HEK293 (cell line): ENCODE results near the gene PCED1A.

ENCODE experiments used
- CTCF ChIA-PET: fragments of 350-600 bp; formaldehyde crosslinking; extraction: SDS; loops from one replicate; lab custom pipeline; 2021; ENCODE audit warnings: antibody characterized with exemption; lab: Yijun Ruan, JAX
- POLR2A ChIA-PET: fragments of 300-600 bp; formaldehyde crosslinking; extraction: SDS; loops from one replicate; lab custom pipeline; 2020; ENCODE audit warnings: antibody characterized with exemption, inconsistent platforms; lab: Yijun Ruan, JAX
- H3K27ac ChIP-seq: fragments of 200-500 bp; sonication (Bioruptor generic); 2 replicates; pipeline ENCODE4 v1.5.1; 2014; ENCODE audit warnings: low read depth, low read length, control low read depth, inconsistent platforms; ENCODE audit errors: extremely low read depth
- H3K36me3 ChIP-seq, 2 experiments: fragments of 200-500 bp in 1 of 2; sonication (Bioruptor generic) in 1 of 2; 1 replicate in 1 of 2; 2 replicates in 1 of 2; pipeline ENCODE4 v1.5.1; 2014 to 2017; ENCODE audit warnings: inconsistent platforms in 2 of 2, low read length in 2 of 2; ENCODE audit not compliant: control insufficient read depth in 2 of 2, insufficient read depth in 1 of 2
- H3K4me1 ChIP-seq: fragments of 200-500 bp; sonication (Bioruptor generic); 2 replicates; pipeline ENCODE4 v1.5.1; 2014; ENCODE audit warnings: mild to moderate bottlenecking, low read length, inconsistent platforms; ENCODE audit not compliant: control insufficient read depth, insufficient read depth
- H3K4me3 ChIP-seq: 2 replicates; pipeline ENCODE4 v1.5.1; 2011; ENCODE audit warnings: low read depth, mild to moderate bottlenecking, control low read depth, low read length, moderate library complexity
- H3K9me3 ChIP-seq: fragments of 200-500 bp; sonication (Bioruptor generic); 2 replicates; pipeline ENCODE4 v1.5.1; 2014; ENCODE audit warnings: low read depth, low read length, inconsistent platforms; ENCODE audit not compliant: control insufficient read depth, insufficient read depth
- EGR2 ChIP-seq: fragments of 450-650 bp; formaldehyde crosslinking; IDR thresholded peaks from 2 replicates; pipeline ENCODE4 v1.5.1; 2016; ENCODE audit warnings: low read depth, missing biosample characterization, missing genetic modification characterization
- FEZF1 ChIP-seq: fragments of 450-650 bp; formaldehyde crosslinking; IDR thresholded peaks from 2 replicates; pipeline ENCODE4 v1.5.1; 2016; ENCODE audit warnings: missing biosample characterization, missing genetic modification characterization
- GFI1B ChIP-seq: fragments of 450-650 bp; formaldehyde crosslinking; IDR thresholded peaks from 2 replicates; pipeline ENCODE4 v1.5.1; 2016; ENCODE audit warnings: missing biosample characterization, missing genetic modification characterization
- GLIS2 ChIP-seq: fragments of 450-650 bp; formaldehyde crosslinking; IDR thresholded peaks from 2 replicates; pipeline ENCODE4 v1.5.1; 2016; ENCODE audit warnings: missing biosample characterization, missing genetic modification characterization
- PRDM1 ChIP-seq: fragments of 450-650 bp; formaldehyde crosslinking; IDR thresholded peaks from 2 replicates; pipeline ENCODE4; 2016; ENCODE audit warnings: missing biosample characterization, missing genetic modification characterization
- SP2 ChIP-seq: fragments of 450-650 bp; formaldehyde crosslinking; IDR thresholded peaks from 2 replicates; pipeline ENCODE4 v1.5.1; 2016; ENCODE audit warnings: missing biosample characterization, missing genetic modification characterization
- YY1 ChIP-seq: fragments of 450-650 bp; formaldehyde crosslinking; IDR thresholded peaks from 2 replicates; pipeline ENCODE4 v1.5.1; 2018; ENCODE audit warnings: missing biosample characterization, missing genetic modification characterization
- ZBTB21 ChIP-seq: fragments of 450-650 bp; formaldehyde crosslinking; IDR thresholded peaks from 2 replicates; pipeline ENCODE4 v1.5.1; 2017; ENCODE audit warnings: missing biosample characterization, missing genetic modification characterization
- ZFHX2 ChIP-seq: fragments of 450-650 bp; formaldehyde crosslinking; conservative IDR thresholded peaks from 2 replicates; pipeline ENCODE4 v1.5.1; 2016; ENCODE audit warnings: missing biosample characterization, missing genetic modification characterization
- ZFP69B ChIP-seq: fragments of 450-650 bp; formaldehyde crosslinking; IDR thresholded peaks from 2 replicates; pipeline ENCODE4 v1.5.1; 2016; ENCODE audit warnings: missing biosample characterization, missing genetic modification characterization
- ZNF114 ChIP-seq: fragments of 450-650 bp; formaldehyde crosslinking; IDR thresholded peaks from 2 replicates; pipeline ENCODE4 v1.5.0; 2017; ENCODE audit warnings: missing biosample characterization, missing genetic modification characterization
- ZNF155 ChIP-seq: fragments of 450-650 bp; formaldehyde crosslinking; IDR thresholded peaks from 2 replicates; pipeline ENCODE4 v1.5.1; 2016; ENCODE audit warnings: missing biosample characterization, missing genetic modification characterization
- ZNF174 ChIP-seq: fragments of 450-650 bp; formaldehyde crosslinking; IDR thresholded peaks from 2 replicates; pipeline ENCODE4 v1.5.0; 2017; ENCODE audit warnings: missing biosample characterization, mild to moderate bottlenecking, missing genetic modification characterization
- ZNF184 ChIP-seq: fragments of 450-650 bp; IDR thresholded peaks from 2 replicates; pipeline ENCODE4 v1.5.1; 2018; ENCODE audit warnings: missing biosample characterization, mild to moderate bottlenecking, missing genetic modification characterization
- ZNF202 ChIP-seq: fragments of 450-650 bp; formaldehyde crosslinking; IDR thresholded peaks from 2 replicates; pipeline ENCODE4 v1.5.1; 2016; ENCODE audit warnings: missing biosample characterization, missing genetic modification characterization, borderline replicate concordance
- ZNF391 ChIP-seq: fragments of 450-650 bp; formaldehyde crosslinking; IDR thresholded peaks from 2 replicates; pipeline ENCODE4 v1.5.1; 2016; ENCODE audit warnings: low read depth, missing biosample characterization, missing genetic modification characterization, borderline replicate concordance
- ZNF600 ChIP-seq: fragments of 450-650 bp; formaldehyde crosslinking; IDR thresholded peaks from 2 replicates; pipeline ENCODE4 v1.5.1; 2016; ENCODE audit warnings: missing biosample characterization, missing genetic modification characterization
- ZNF610 ChIP-seq: fragments of 450-650 bp; formaldehyde crosslinking; IDR thresholded peaks from 2 replicates; pipeline ENCODE4 v1.5.1; 2016; ENCODE audit warnings: missing biosample characterization, missing genetic modification characterization, borderline replicate concordance
- ZNF707 ChIP-seq: fragments of 450-650 bp; formaldehyde crosslinking; IDR thresholded peaks from 2 replicates; pipeline ENCODE4 v1.5.1; 2016; ENCODE audit warnings: missing biosample characterization, missing genetic modification characterization
- ZNF777 ChIP-seq: fragments of 450-650 bp; formaldehyde crosslinking; IDR thresholded peaks from 2 replicates; pipeline ENCODE4 v1.5.1; 2017; ENCODE audit warnings: missing biosample characterization, missing genetic modification characterization, borderline replicate concordance
- TF ChIP-seq, protein P1 (sequence below): fragments of 450-650 bp; formaldehyde crosslinking; IDR thresholded peaks from 2 replicates; pipeline ENCODE4 v1.5.1; 2016; ENCODE audit warnings: missing biosample characterization, missing genetic modification characterization
- TF ChIP-seq, protein P2 (sequence below): fragments of 450-650 bp; formaldehyde crosslinking; IDR thresholded peaks from 2 replicates; pipeline ENCODE4 v1.5.1; 2016; ENCODE audit warnings: missing biosample characterization, missing genetic modification characterization
- TF ChIP-seq, protein P3 (sequence below): fragments of 450-650 bp; formaldehyde crosslinking; IDR thresholded peaks from 2 replicates; pipeline ENCODE4 v1.5.1; 2017; ENCODE audit warnings: missing biosample characterization, missing genetic modification characterization
- TF ChIP-seq, protein P4 (sequence below): fragments of 450-650 bp; formaldehyde crosslinking; IDR thresholded peaks from 2 replicates; pipeline ENCODE4 v1.5.1; 2016; ENCODE audit warnings: missing biosample characterization, missing genetic modification characterization, borderline replicate concordance

Gene PCED1A

DNA sequence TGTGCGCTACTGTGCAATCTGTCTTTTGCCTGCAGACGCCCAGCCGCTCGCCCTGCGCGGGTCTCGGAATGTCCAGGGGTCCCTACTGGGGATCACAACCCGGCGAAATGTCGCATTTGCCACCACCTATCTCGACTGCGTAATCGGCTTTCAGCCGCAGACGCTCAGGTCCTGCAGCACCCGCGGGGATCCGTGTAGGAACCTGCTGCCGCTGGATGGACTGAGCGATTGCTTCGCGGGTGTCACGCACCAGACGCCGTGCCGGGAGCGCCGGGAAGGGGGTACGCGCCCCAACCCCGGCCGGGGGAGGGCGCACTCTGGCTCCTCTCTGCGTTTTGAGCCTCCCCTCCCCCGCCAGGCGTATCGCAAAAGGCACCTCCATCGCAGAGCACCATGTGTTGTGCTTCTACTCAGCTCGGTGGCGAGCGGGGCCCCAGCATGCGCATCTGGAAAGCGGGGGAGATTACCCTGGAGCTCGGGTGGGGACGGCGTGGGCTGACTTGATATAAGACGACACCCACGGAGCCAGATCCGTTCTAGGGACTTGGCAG lies 32.1 kb upstream of the PCED1A start (continued):
- TF ChIP-seq, protein P1, sequence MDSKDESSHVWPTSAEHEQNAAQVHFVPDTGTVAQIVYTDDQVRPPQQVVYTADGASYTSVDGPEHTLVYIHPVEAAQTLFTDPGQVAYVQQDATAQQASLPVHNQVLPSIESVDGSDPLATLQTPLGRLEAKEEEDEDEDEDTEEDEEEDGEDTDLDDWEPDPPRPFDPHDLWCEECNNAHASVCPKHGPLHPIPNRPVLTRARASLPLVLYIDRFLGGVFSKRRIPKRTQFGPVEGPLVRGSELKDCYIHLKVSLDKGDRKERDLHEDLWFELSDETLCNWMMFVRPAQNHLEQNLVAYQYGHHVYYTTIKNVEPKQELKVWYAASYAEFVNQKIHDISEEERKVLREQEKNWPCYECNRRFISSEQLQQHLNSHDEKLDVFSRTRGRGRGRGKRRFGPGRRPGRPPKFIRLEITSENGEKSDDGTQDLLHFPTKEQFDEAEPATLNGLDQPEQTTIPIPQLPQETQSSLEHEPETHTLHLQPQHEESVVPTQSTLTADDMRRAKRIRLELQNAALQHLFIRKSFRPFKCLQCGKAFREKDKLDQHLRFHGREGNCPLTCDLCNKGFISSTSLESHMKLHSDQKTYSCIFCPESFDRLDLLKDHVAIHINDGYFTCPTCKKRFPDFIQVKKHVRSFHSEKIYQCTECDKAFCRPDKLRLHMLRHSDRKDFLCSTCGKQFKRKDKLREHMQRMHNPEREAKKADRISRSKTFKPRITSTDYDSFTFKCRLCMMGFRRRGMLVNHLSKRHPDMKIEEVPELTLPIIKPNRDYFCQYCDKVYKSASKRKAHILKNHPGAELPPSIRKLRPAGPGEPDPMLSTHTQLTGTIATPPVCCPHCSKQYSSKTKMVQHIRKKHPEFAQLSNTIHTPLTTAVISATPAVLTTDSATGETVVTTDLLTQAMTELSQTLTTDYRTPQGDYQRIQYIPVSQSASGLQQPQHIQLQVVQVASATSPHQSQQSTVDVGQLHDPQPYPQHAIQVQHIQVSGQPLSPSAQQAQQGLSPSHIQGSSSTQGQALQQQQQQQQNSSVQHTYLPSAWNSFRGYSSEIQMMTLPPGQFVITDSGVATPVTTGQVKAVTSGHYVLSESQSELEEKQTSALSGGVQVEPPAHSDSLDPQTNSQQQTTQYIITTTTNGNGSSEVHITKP (tag by site-specific recombination), result peak; percentile 69; the same call in 1 of the 2 replicates
- no peak for TF ChIP-seq ZNF155 (tag by site-specific recombination)
- TF ChIP-seq ZNF600 (tag by site-specific recombination), result peak; percentile 10; the same call in 1 of the 2 replicates
- no peak for TF ChIP-seq ZFP69B
- TF ChIP-seq, protein P2, sequence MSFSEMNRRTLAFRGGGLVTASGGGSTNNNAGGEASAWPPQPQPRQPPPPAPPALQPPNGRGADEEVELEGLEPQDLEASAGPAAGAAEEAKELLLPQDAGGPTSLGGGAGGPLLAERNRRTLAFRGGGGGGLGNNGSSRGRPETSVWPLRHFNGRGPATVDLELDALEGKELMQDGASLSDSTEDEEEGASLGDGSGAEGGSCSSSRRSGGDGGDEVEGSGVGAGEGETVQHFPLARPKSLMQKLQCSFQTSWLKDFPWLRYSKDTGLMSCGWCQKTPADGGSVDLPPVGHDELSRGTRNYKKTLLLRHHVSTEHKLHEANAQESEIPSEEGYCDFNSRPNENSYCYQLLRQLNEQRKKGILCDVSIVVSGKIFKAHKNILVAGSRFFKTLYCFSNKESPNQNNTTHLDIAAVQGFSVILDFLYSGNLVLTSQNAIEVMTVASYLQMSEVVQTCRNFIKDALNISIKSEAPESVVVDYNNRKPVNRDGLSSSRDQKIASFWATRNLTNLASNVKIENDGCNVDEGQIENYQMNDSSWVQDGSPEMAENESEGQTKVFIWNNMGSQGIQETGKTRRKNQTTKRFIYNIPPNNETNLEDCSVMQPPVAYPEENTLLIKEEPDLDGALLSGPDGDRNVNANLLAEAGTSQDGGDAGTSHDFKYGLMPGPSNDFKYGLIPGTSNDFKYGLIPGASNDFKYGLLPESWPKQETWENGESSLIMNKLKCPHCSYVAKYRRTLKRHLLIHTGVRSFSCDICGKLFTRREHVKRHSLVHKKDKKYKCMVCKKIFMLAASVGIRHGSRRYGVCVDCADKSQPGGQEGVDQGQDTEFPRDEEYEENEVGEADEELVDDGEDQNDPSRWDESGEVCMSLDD, result no peak
- TF ChIP-seq, protein P3, sequence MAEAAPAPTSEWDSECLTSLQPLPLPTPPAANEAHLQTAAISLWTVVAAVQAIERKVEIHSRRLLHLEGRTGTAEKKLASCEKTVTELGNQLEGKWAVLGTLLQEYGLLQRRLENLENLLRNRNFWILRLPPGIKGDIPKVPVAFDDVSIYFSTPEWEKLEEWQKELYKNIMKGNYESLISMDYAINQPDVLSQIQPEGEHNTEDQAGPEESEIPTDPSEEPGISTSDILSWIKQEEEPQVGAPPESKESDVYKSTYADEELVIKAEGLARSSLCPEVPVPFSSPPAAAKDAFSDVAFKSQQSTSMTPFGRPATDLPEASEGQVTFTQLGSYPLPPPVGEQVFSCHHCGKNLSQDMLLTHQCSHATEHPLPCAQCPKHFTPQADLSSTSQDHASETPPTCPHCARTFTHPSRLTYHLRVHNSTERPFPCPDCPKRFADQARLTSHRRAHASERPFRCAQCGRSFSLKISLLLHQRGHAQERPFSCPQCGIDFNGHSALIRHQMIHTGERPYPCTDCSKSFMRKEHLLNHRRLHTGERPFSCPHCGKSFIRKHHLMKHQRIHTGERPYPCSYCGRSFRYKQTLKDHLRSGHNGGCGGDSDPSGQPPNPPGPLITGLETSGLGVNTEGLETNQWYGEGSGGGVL (tag by site-specific recombination), result peak; percentile 45; the same call in 1 of the 2 replicates
- no peak for TF ChIP-seq ZNF707 (tag by site-specific recombination)
- no peak for TF ChIP-seq FEZF1 (tag by site-specific recombination)
- no peak for TF ChIP-seq ZNF777 (tag by site-specific recombination)
- TF ChIP-seq ZFHX2 (tag by site-specific recombination), result peak; percentile 85
- TF ChIP-seq ZNF202, result no peak
- 0 out of 2 replicates have a peak, but pooled peaks have one; percentile 8 for TF ChIP-seq GLIS2 (tag by site-specific recombination)
- no peak for TF ChIP-seq ZNF174 (tag by site-specific recombination)
- no peak for TF ChIP-seq ZNF184

DNA sequence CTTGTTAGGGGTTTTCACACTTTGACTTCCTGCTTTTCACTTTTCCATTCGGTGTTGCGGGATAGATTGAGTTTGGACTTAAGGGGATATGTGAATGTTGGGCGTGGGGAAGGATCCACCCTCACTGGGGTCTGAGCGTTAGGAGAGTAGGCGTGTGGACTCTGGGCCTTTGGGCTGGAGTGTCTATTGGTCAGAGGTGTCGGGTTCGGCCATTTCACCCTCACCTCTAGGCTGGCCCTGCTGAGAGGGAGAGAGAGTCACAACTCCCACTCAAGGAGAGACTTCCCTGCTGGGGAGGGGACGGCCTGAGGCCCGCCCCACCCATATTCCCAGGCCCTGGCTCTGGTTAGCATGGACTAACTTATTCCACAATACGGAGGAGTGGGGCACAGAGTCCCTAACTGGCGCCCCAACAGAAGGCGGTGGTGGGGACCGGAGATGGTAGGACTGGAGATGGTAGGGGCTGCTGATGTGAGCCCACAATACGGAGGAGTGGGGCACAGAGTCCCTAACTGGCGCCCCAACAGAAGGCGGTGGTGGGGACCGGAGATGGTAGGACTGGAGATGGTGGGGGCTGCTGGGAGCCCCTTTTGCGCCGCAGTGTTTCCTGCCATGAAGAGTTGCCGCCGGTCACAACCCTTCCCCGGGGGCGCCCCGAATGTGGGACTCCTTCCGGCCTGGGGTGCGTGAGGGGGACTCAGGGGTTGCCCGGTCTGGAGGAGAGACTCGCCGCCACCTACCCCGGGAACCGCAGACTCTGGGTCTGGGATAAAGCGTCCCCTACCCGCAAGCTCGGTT lies 31.4 kb upstream of the PCED1A start:
- no peaks in the 10 kb centered on the region for H3K9me3 ChIP-seq
- H3K27ac ChIP-seq, result no peak overlapping the region; the same call in 1 of the 2 replicates
- POLR2A ChIA-PET, result no interaction called here
- CTCF ChIA-PET, result interaction anchor here (2.0 to 2.4 kb wide), 2 partner anchors 21 to 129 kb away, joined by 9 to 10 read pairs; no protein-coding TSS in a partner anchor
- H3K4me3 ChIP-seq, result peak overlapping the region; percentile 44; the same call in 1 of the 2 replicates
- peaks cover 15% of the 10 kb centered on the region for H3K4me1 ChIP-seq
- peaks cover 0 to 9% of the 10 kb centered on the region in 2 experiments; a peak in 1 of 3 replicates for H3K36me3 ChIP-seq
- TF ChIP-seq GFI1B (tag by site-specific recombination) (no peak), ZFHX2 (tag by site-specific recombination) (peak; percentile 35; the same call in 1 of the 2 replicates), ZNF391 (tag by site-specific recombination) (no peak), ZBTB21 (no peak), ZNF610 (tag by site-specific recombination) (no peak), ZNF114 (no peak), YY1 (tag by site-specific recombination) (no peak), PRDM1 (tag by site-specific recombination) (peak; percentile 86), EGR2 (tag by site-specific recombination) (0 out of 2 replicates have a peak, but pooled peaks have one; percentile 19), SP2 (tag by site-specific recombination) (0 out of 2 replicates have a peak, but pooled peaks have one; percentile 23)
- TF ChIP-seq, protein P4, sequence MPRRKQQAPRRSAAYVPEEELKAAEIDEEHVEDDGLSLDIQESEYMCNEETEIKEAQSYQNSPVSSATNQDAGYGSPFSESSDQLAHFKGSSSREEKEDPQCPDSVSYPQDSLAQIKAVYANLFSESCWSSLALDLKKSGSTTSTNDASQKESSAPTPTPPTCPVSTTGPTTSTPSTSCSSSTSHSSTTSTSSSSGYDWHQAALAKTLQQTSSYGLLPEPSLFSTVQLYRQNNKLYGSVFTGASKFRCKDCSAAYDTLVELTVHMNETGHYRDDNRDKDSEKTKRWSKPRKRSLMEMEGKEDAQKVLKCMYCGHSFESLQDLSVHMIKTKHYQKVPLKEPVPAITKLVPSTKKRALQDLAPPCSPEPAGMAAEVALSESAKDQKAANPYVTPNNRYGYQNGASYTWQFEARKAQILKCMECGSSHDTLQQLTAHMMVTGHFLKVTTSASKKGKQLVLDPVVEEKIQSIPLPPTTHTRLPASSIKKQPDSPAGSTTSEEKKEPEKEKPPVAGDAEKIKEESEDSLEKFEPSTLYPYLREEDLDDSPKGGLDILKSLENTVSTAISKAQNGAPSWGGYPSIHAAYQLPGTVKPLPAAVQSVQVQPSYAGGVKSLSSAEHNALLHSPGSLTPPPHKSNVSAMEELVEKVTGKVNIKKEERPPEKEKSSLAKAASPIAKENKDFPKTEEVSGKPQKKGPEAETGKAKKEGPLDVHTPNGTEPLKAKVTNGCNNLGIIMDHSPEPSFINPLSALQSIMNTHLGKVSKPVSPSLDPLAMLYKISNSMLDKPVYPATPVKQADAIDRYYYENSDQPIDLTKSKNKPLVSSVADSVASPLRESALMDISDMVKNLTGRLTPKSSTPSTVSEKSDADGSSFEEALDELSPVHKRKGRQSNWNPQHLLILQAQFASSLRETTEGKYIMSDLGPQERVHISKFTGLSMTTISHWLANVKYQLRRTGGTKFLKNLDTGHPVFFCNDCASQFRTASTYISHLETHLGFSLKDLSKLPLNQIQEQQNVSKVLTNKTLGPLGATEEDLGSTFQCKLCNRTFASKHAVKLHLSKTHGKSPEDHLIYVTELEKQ (tag by site-specific recombination), result no peak
